MM.1S (cell line): Measurements from ENCODE around the gene OR1J2.

Source experiments
- DNase-seq: peaks from one replicate; pipeline ENCODE4 v3.0.0-alpha.2; 2015
- H2AFZ ChIP-seq: fragments of 300-600 bp; sonication (generic); 2 replicates; pipeline ENCODE4 v1.6.0; 2016; ENCODE audit warnings: antibody characterized with exemption, low read length
- H3F3A ChIP-seq: fragments of 300-600 bp; sonication (generic); 2 replicates; pipeline ENCODE4 v1.6.1; 2016; ENCODE audit warnings: mild to moderate bottlenecking, antibody characterized with exemption, low read length, moderate library complexity, mixed read lengths; ENCODE audit not compliant: insufficient read depth
- H3K27ac ChIP-seq: fragments of 300-600 bp; sonication (generic); 2 replicates; pipeline ENCODE4 v1.5.1; 2016; ENCODE audit warnings: mild to moderate bottlenecking, low read length
- H3K27me3 ChIP-seq: fragments of 300-600 bp; sonication (generic); replicated peaks from 2 replicates; pipeline ENCODE4 v1.6.0; 2016; ENCODE audit warnings: low read length; ENCODE audit not compliant: insufficient read depth
- H3K36me3 ChIP-seq: fragments of 300-600 bp; sonication (generic); replicated peaks from 2 replicates; pipeline ENCODE4 v1.6.1; 2016; ENCODE audit warnings: mild to moderate bottlenecking, low read length, mixed read lengths; ENCODE audit not compliant: insufficient read depth
- H3K4me1 ChIP-seq: fragments of 300-600 bp; sonication (generic); 2 replicates; pipeline ENCODE4 v1.6.1; 2016; ENCODE audit warnings: low read length, mixed read lengths
- H3K4me2 ChIP-seq: fragments of 300-600 bp; sonication (generic); 2 replicates; pipeline ENCODE4 v1.6.0; 2016; ENCODE audit warnings: low read depth, low read length
- H3K4me3 ChIP-seq: fragments of 300-600 bp; sonication (generic); 2 replicates; pipeline ENCODE4 v1.5.1; 2016; ENCODE audit warnings: low read length, mixed read lengths
- H3K79me2 ChIP-seq: fragments of 300-600 bp; sonication (generic); 2 replicates; pipeline ENCODE4 v1.6.1; 2016; ENCODE audit warnings: mixed run types, low read length, mixed read lengths
- H3K9ac ChIP-seq: fragments of 300-600 bp; sonication (generic); 2 replicates; pipeline ENCODE4 v1.6.1; 2016; ENCODE audit warnings: low read length, mixed read lengths
- H3K9me2 ChIP-seq: fragments of 300-600 bp; sonication (generic); replicated peaks from 2 replicates; pipeline ENCODE4 v1.6.1; 2016; ENCODE audit warnings: mild to moderate bottlenecking, low read length, mixed read lengths; ENCODE audit not compliant: insufficient read depth
- H3K9me3 ChIP-seq: fragments of 300-600 bp; sonication (generic); replicated peaks from 2 replicates; pipeline ENCODE4 v1.6.1; 2016; ENCODE audit warnings: mild to moderate bottlenecking, low read length, mixed read lengths; ENCODE audit not compliant: insufficient read depth
- H4K20me1 ChIP-seq: fragments of 300-600 bp; sonication (generic); 2 replicates; pipeline ENCODE4 v1.6.1; 2016; ENCODE audit warnings: mild to moderate bottlenecking, low read length, moderate library complexity, mixed read lengths; ENCODE audit not compliant: insufficient read depth
- CTCF ChIP-seq: fragments of 300-600 bp; sonication (generic); IDR thresholded peaks from 2 replicates; pipeline ENCODE4 v1.5.1; 2016; ENCODE audit warnings: antibody characterized with exemption, low read length, mixed read lengths
- EZH2 ChIP-seq: fragments of 300-600 bp; sonication (generic); optimal IDR thresholded peaks from 2 replicates; pipeline ENCODE3; 2017; ENCODE audit warnings: low read depth, mild to moderate bottlenecking, antibody characterized with exemption, low read length, mixed read lengths
- EZH2phosphoT487 ChIP-seq: fragments of 300-600 bp; sonication (generic); IDR thresholded peaks from 2 replicates; pipeline ENCODE4 v1.6.1; 2018; ENCODE audit warnings: antibody characterized with exemption, low read length

OR1J2 gene

GRCh38 chr9:122510502-122510901 is at the start of gene OR1J2:
Gene OR1J2, plus strand, starts transcription at chr9:122510802. Its CDS starts 0 bp downstream, at chr9:122510802.
- no peaks in the 10 kb centered on the region for H3K9me3 ChIP-seq

GRCh38 chr9:122463828-122464632 is 46.6 kb upstream of the OR1J2 start:
- Histone ChIP-seq H3K9ac (peak overlapping the region; percentile 63), H4K20me1 (no peaks in the 10 kb centered on the region), H3K4me3 (peak overlapping the region; percentile 79), H3K27me3 (no peaks in the 10 kb centered on the region), H3K9me2 (no peaks in the 10 kb centered on the region), H3K4me2 (peak overlapping the region; percentile 82), H3K79me2 (0 out of 2 replicates have a peak, but pooled peaks cover 3% of the 10 kb centered on the region), H3K4me1 (peaks cover 7% of the 10 kb centered on the region; the same call in 1 of the 2 replicates), H2AFZ (peak overlapping the region; percentile 93), H3K36me3 (no peaks in the 10 kb centered on the region), H3F3A (no peaks in the 10 kb centered on the region), H3K27ac (peak overlapping the region; percentile 55), H3K9me3 (no peaks in the 10 kb centered on the region)
- no peak for TF ChIP-seq EZH2phosphoT487
- TF ChIP-seq EZH2: no peak
- TF ChIP-seq CTCF: peak; percentile 66
- DNase-seq: peak; percentile 81

More at GRCh38 chr9:122510502-122510901, at the start of gene OR1J2:
- TF ChIP-seq EZH2phosphoT487 (no peak), EZH2 (no peak), CTCF (no peak)
- Histone ChIP-seq H3K9ac (no peak within 1 kb of the TSS), H2AFZ (no peak within 1 kb of the TSS), H3F3A (no peaks in the 10 kb centered on the region), H3K79me2 (no peaks in the 10 kb centered on the region), H3K27ac (no peak within 1 kb of the TSS), H4K20me1 (no peaks in the 10 kb centered on the region), H3K27me3 (no peaks in the 10 kb centered on the region), H3K36me3 (no peaks in the 10 kb centered on the region), H3K9me2 (no peaks in the 10 kb centered on the region), H3K4me3 (no peak within 1 kb of the TSS), H3K4me1 (no peaks in the 10 kb centered on the region), H3K4me2 (no peak within 1 kb of the TSS)
- DNase-seq: no peak

GRCh38 chr9:122464633-122465567 is 45.7 kb upstream of the OR1J2 start:
- H3F3A ChIP-seq: no peaks in the 10 kb centered on the region
- H3K4me2 ChIP-seq: peak overlapping the region; percentile 82
- no peaks in the 10 kb centered on the region for H3K9me3 ChIP-seq
- H3K36me3 ChIP-seq: no peaks in the 10 kb centered on the region
- peaks cover 7% of the 10 kb centered on the region; the same call in 1 of the 2 replicates for H3K4me1 ChIP-seq
- H3K9me2 ChIP-seq: no peaks in the 10 kb centered on the region
- H3K27me3 ChIP-seq: no peaks in the 10 kb centered on the region
- peak overlapping the region; percentile 79 for H3K4me3 ChIP-seq
- H2AFZ ChIP-seq: peak overlapping the region; percentile 93
- H3K27ac ChIP-seq: peak overlapping the region; percentile 55
- peak; percentile 89 for DNase-seq
- TF ChIP-seq CTCF: peak; percentile 85
- TF ChIP-seq EZH2phosphoT487: no peak
- H3K9ac ChIP-seq: peak overlapping the region; percentile 63
- H4K20me1 ChIP-seq: no peaks in the 10 kb centered on the region
- 0 out of 2 replicates have a peak, but pooled peaks cover 3% of the 10 kb centered on the region for H3K79me2 ChIP-seq
